IPS-18c (cell line): ENCODE results near the gene SMOC2.
A peak's percentile ranks its signal among the peaks of the same experiment; 100 is the strongest.

Source experiments
- H3K4me3 ChIP-seq: 2 replicates; pipeline ENCODE4 v1.7.0; 2013; ENCODE audit warnings: low read depth, mild to moderate bottlenecking, low read length, moderate library complexity; ENCODE audit not compliant: insufficient read depth
- H3K9me3 ChIP-seq: one replicate; pipeline ENCODE4 v1.6.1; 2013; ENCODE audit warnings: mild to moderate bottlenecking, low read length, moderate library complexity; ENCODE audit not compliant: control insufficient read depth, insufficient read depth

SMOC2 gene

GRCh38 chr6:168440520-168441433 lies at the start of gene SMOC2:
Gene SMOC2 (plus strand): TSS chr6:168441184. CDS start chr6:168441371, 187 bp downstream.
- Histone ChIP-seq H3K9me3 (no peaks in the 10 kb centered on the region), H3K4me3 (peak within 1 kb of the TSS; percentile 57)

GRCh38 chr6:168393126-168393870 lies 47.7 kb upstream of the SMOC2 start:
- Histone ChIP-seq H3K9me3 (no peaks in the 10 kb centered on the region), H3K4me3 (no peak overlapping the region)

- Histone ChIP-seq H3K9me3 (no peaks in the 10 kb centered on the region), H3K4me3 (no peak overlapping the region)
Observed at GRCh38 chr6:168394606-168395005, 46.4 kb upstream of the SMOC2 start.

- Histone ChIP-seq H3K9me3 (peaks cover 3% of the 10 kb centered on the region), H3K4me3 (no peak overlapping the region)
Observed at GRCh38 chr6:168395983-168396382, 45.0 kb upstream of the SMOC2 start.

GRCh38 chr6:168396561-168396960 lies 44.4 kb upstream of the SMOC2 start:
- Histone ChIP-seq H3K9me3 (peaks cover 3% of the 10 kb centered on the region), H3K4me3 (no peak overlapping the region)

- peaks cover 3% of the 10 kb centered on the region for H3K9me3 ChIP-seq
Observed at GRCh38 chr6:168397012-168397411, 44.0 kb upstream of the SMOC2 start.

GRCh38 chr6:168400037-168400436 lies 40.9 kb upstream of the SMOC2 start:
- peaks cover 3% of the 10 kb centered on the region for H3K9me3 ChIP-seq
- no peak overlapping the region for H3K4me3 ChIP-seq

More at GRCh38 chr6:168397012-168397411, 44.0 kb upstream of the SMOC2 start:
- H3K4me3 ChIP-seq = no peak overlapping the region

GRCh38 chr6:168403370-168404005 lies 37.5 kb upstream of the SMOC2 start:
- Histone ChIP-seq H3K9me3 (peaks cover 3% of the 10 kb centered on the region), H3K4me3 (no peak overlapping the region)

- Histone ChIP-seq H3K4me3 (no peak overlapping the region), H3K9me3 (peaks cover 3% of the 10 kb centered on the region)
Observed at GRCh38 chr6:168404560-168404959, 36.4 kb upstream of the SMOC2 start.

- H3K9me3 ChIP-seq = no peaks in the 10 kb centered on the region
- H3K4me3 ChIP-seq = no peak overlapping the region
Observed at GRCh38 chr6:168407842-168408241, 33.1 kb upstream of the SMOC2 start.

- no peak overlapping the region for H3K4me3 ChIP-seq
- no peaks in the 10 kb centered on the region for H3K9me3 ChIP-seq
Observed at GRCh38 chr6:168408504-168409136, 32.4 kb upstream of the SMOC2 start.

GRCh38 chr6:168410035-168410434 lies 30.9 kb upstream of the SMOC2 start:
- Histone ChIP-seq H3K9me3 (no peaks in the 10 kb centered on the region), H3K4me3 (no peak overlapping the region)

- Histone ChIP-seq H3K4me3 (no peak overlapping the region), H3K9me3 (no peaks in the 10 kb centered on the region)
Observed at GRCh38 chr6:168410554-168411011, 30.4 kb upstream of the SMOC2 start.

- Histone ChIP-seq H3K9me3 (no peaks in the 10 kb centered on the region), H3K4me3 (no peak overlapping the region)
Observed at GRCh38 chr6:168411130-168411529, 29.9 kb upstream of the SMOC2 start.

GRCh38 chr6:168411793-168412192 lies 29.2 kb upstream of the SMOC2 start:
- no peak overlapping the region for H3K4me3 ChIP-seq
- H3K9me3 ChIP-seq = no peaks in the 10 kb centered on the region

GRCh38 chr6:168412456-168412855 lies 28.5 kb upstream of the SMOC2 start:
- Histone ChIP-seq H3K9me3 (no peaks in the 10 kb centered on the region), H3K4me3 (no peak overlapping the region)
